ENCODE data around the gene FMO1. TPM values are rescaled to one million over a fixed set of nuclear protein-coding genes. Genes with fewer than 3 reads are reported as not detected.

Gene FMO1
- total RNA-seq, 1 donor, result under 0.01 TPM

DNA sequence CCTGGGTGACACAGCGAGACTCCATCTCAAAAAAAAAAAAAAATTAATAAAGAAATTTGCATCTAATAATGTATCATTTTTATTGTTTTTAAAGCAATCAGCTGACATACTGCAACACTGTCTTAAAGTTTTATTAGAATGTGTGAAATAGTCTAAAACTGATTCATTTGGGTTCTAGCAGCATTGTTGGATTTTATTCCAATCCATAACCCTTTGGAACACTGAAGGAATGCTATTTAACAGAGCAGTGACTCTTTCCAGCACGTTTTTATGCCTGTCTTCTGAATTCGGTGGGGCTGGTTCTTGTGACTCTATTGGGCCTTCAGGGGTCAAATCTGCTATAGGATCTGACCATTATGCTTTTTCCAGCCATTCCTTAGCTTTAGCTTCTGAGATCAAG, 47.5 kb downstream of the FMO1 start:
- DNase-seq (ENCODE audit: low read depth), result no peak
- no peak for TF ChIP-seq CTCF (IDR thresholded peaks at IDR 0.05; ENCODE audit: insufficient read depth, low read depth, low read length)
- no peak overlapping the region for H3K4me3 ChIP-seq (ENCODE audit: low read depth, low read length)

GRCh38 chr1:171296897-171297296, 48.6 kb downstream of the FMO1 start:
- DNase-seq (ENCODE audit: low read depth), result no peak
- no peak for TF ChIP-seq CTCF (IDR thresholded peaks at IDR 0.05; ENCODE audit: insufficient read depth, low read depth, low read length)
- no peak overlapping the region for H3K4me3 ChIP-seq (ENCODE audit: low read depth, low read length)

DNA sequence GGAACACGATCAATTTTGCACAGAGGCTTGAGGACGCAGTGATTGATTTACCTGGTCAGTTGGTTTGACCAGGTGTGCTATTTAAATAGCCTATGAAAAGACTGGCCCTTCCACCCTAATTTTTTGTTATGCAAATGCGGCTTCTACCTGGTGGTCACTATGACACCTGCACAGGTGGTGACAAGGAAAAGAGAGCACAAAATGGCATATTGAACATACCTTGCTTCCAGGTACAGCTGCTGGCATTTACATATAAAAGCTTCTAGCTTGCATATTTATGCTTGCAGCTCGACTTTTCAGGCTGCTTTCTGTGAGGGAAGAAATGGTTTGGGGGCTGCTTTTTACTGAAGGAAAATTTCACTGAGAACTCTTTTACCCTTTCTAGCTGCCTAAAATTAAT, 50.4 kb downstream of the FMO1 start:
- DNase-seq (ENCODE audit: low read depth), result no peak
- no peak overlapping the region for H3K4me3 ChIP-seq (ENCODE audit: low read depth, low read length)
- no peak for TF ChIP-seq CTCF (IDR thresholded peaks at IDR 0.05; ENCODE audit: insufficient read depth, low read depth, low read length)

GRCh38 chr1:171299342-171299741, 51.0 kb downstream of the FMO1 start:
- no peak overlapping the region for H3K4me3 ChIP-seq (ENCODE audit: low read depth, low read length)
- DNase-seq (ENCODE audit: low read depth), result no peak
- no peak for TF ChIP-seq CTCF (IDR thresholded peaks at IDR 0.05; ENCODE audit: insufficient read depth, low read depth, low read length)

- no peak for DNase-seq (ENCODE audit: low read depth)
- H3K4me3 ChIP-seq (ENCODE audit: low read depth, low read length), result no peak overlapping the region
These were observed 52.1 kb downstream of the FMO1 start for GRCh38 chr1:171300401-171300800.

GRCh38 chr1:171310661-171311087, 62.4 kb downstream of the FMO1 start:
- DNase-seq (ENCODE audit: low read depth), result no peak
- TF ChIP-seq CTCF (IDR thresholded peaks at IDR 0.05; ENCODE audit: insufficient read depth, low read depth, low read length), result no peak
- H3K4me3 ChIP-seq (ENCODE audit: low read depth, low read length), result no peak overlapping the region

More at GRCh38 chr1:171300401-171300800, 52.1 kb downstream of the FMO1 start:
- no peak for TF ChIP-seq CTCF (IDR thresholded peaks at IDR 0.05; ENCODE audit: insufficient read depth, low read depth, low read length)

Measured in fibroblast of villous mesenchyme (primary cell).